ENCODE measurements around the gene NAIF1. TPM values are rescaled to one million over a fixed set of nuclear protein-coding genes. Genes with fewer than 3 reads are reported as not detected.

The NAIF1 gene
- polyA plus RNA-seq, 1 of the 3 experiments (the other 2 are of a cell fraction), result 14.8 TPM

GRCh38 chr9:128109050-128109709 lies 42.1 kb upstream of the NAIF1 start:
- 85% methylated on average over 18 of the region's 20 CpGs for WGBS (ENCODE audit: low lambda C conversion rate)
- Histone ChIP-seq H3K9me2 (no peaks in the 10 kb centered on the region), H3K36me3 (replicated peaks in 1 of 2; ENCODE audit: control insufficient read depth in 1 of 2, insufficient read depth in 2 of 2, low read length in 1 of 2) (peaks cover 21 to 34% of the 10 kb centered on the region in 2 experiments), H3K4me2 (no peak overlapping the region), H3K27me3 (ENCODE audit: insufficient read depth) (no peaks in the 10 kb centered on the region), H3F3A (replicated peaks; ENCODE audit: insufficient read depth) (peaks cover 8% of the 10 kb centered on the region), H3K79me2 (ENCODE audit: insufficient read depth) (peaks cover 4% of the 10 kb centered on the region; the same call in 1 of the 2 replicates), H2AFZ (ENCODE audit: low read depth) (no peak overlapping the region), H3K4me3 (ENCODE audit: low read depth in 2 of 2, low read length in 1 of 2) (no peak overlapping the region), H3K9ac (no peak overlapping the region), H3K9me3 (no peaks in the 10 kb centered on the region), H3K27ac (ENCODE audit: low read depth in 2 of 2, low read length in 1 of 2) (no peak overlapping the region), H3K4me1 (ENCODE audit: control insufficient read depth in 1 of 2, insufficient read depth in 2 of 2, low read depth in 1 of 2, low read length in 1 of 2) (peaks cover 0 to 3% of the 10 kb centered on the region in 2 experiments; a peak in 1 of 4 replicates), H4K20me1 (ENCODE audit: insufficient read depth) (no peaks in the 10 kb centered on the region)
- DNase-seq, result peak; percentile 24
- TF ChIP-seq, protein P1, sequence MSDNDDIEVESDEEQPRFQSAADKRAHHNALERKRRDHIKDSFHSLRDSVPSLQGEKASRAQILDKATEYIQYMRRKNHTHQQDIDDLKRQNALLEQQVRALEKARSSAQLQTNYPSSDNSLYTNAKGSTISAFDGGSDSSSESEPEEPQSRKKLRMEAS (IDR thresholded peaks at IDR 0.05; ENCODE audit: low read depth), result no peak
- TF ChIP-seq MEF2A (IDR thresholded peaks at IDR 0.05; ENCODE audit: borderline replicate concordance, low read depth) (no peak), SMC3 (IDR thresholded peaks at IDR 0.05; ENCODE audit: low read depth, low read length) (no peak), FOXM1 (IDR thresholded peaks at IDR 0.05; ENCODE audit: low read depth) (no peak), GATA2 (CRISPR knock-in tag; IDR thresholded peaks at IDR 0.05) (no peak), EP300 (IDR thresholded peaks at IDR 0.05; ENCODE audit: borderline replicate concordance in 1 of 2, low read depth in 1 of 2, low read length in 1 of 2) (no peak)
- TF ChIP-seq, protein P2, sequence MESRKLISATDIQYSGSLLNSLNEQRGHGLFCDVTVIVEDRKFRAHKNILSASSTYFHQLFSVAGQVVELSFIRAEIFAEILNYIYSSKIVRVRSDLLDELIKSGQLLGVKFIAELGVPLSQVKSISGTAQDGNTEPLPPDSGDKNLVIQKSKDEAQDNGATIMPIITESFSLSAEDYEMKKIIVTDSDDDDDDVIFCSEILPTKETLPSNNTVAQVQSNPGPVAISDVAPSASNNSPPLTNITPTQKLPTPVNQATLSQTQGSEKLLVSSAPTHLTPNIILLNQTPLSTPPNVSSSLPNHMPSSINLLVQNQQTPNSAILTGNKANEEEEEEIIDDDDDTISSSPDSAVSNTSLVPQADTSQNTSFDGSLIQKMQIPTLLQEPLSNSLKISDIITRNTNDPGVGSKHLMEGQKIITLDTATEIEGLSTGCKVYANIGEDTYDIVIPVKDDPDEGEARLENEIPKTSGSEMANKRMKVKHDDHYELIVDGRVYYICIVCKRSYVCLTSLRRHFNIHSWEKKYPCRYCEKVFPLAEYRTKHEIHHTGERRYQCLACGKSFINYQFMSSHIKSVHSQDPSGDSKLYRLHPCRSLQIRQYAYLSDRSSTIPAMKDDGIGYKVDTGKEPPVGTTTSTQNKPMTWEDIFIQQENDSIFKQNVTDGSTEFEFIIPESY (IDR thresholded peaks at IDR 0.05; ENCODE audit: borderline replicate concordance, low read depth), result no peak
- TF ChIP-seq, protein P3, sequence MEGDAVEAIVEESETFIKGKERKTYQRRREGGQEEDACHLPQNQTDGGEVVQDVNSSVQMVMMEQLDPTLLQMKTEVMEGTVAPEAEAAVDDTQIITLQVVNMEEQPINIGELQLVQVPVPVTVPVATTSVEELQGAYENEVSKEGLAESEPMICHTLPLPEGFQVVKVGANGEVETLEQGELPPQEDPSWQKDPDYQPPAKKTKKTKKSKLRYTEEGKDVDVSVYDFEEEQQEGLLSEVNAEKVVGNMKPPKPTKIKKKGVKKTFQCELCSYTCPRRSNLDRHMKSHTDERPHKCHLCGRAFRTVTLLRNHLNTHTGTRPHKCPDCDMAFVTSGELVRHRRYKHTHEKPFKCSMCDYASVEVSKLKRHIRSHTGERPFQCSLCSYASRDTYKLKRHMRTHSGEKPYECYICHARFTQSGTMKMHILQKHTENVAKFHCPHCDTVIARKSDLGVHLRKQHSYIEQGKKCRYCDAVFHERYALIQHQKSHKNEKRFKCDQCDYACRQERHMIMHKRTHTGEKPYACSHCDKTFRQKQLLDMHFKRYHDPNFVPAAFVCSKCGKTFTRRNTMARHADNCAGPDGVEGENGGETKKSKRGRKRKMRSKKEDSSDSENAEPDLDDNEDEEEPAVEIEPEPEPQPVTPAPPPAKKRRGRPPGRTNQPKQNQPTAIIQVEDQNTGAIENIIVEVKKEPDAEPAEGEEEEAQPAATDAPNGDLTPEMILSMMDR (IDR thresholded peaks at IDR 0.05), result no peak
- ChIA-PET CTCF (interaction anchor here (1.0 to 18.8 kb wide), 5 partner anchors 6 to 165 kb away, joined by 3 to 246 read pairs (median 5); no protein-coding TSS in a partner anchor), POLR2A (interaction anchor here (0.6 kb wide), 1 partner anchor 49 kb away, joined by 3 read pairs; no protein-coding TSS in a partner anchor)

DNA sequence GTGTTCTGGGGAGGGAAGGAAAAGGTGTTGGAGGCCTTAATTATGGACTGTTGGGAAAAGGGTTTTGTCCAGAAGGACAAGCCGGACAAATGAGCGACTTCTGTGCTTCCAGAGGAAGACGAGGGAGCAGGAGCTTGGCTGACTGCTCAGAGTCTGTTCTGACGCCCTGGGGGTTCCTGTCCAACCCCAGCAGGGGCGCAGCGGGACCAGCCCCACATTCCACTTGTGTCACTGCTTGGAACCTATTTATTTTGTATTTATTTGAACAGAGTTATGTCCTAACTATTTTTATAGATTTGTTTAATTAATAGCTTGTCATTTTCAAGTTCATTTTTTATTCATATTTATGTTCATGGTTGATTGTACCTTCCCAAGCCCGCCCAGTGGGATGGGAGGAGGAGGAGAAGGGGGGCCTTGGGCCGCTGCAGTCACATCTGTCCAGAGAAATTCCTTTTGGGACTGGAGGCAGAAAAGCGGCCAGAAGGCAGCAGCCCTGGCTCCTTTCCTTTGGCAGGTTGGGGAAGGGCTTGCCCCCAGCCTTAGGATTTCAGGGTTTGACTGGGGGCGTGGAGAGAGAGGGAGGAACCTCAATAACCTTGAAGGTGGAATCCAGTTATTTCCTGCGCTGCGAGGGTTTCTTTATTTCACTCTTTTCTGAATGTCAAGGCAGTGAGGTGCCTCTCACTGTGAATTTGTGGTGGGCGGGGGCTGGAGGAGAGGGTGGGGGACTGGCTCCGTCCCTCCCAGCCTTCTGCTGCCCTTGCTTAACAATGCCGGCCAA lies 41.3 kb upstream of the NAIF1 start:
- peaks cover 0 to 6% of the 10 kb centered on the region in 2 experiments; a peak in 1 of 4 replicates for H3K4me1 ChIP-seq (ENCODE audit: control insufficient read depth in 1 of 2, insufficient read depth in 2 of 2, low read depth in 1 of 2, low read length in 1 of 2)
- no peaks in the 10 kb centered on the region for H3K9me3 ChIP-seq
- H3F3A ChIP-seq (replicated peaks; ENCODE audit: insufficient read depth), result peaks cover 8% of the 10 kb centered on the region
- no peaks in the 10 kb centered on the region for H3K9me2 ChIP-seq
- H4K20me1 ChIP-seq (ENCODE audit: insufficient read depth), result no peaks in the 10 kb centered on the region
- 94% methylated on average over 15 of the region's 15 CpGs for WGBS (ENCODE audit: low lambda C conversion rate)
- no peak overlapping the region for H3K4me3 ChIP-seq (ENCODE audit: low read depth in 2 of 2, low read length in 1 of 2)
- H3K27me3 ChIP-seq (ENCODE audit: insufficient read depth), result no peaks in the 10 kb centered on the region
- TF ChIP-seq RAD21 (IDR thresholded peaks at IDR 0.05; ENCODE audit: low read length) (no peak), TCF12 (IDR thresholded peaks at IDR 0.05) (no peak), GABPA (IDR thresholded peaks at IDR 0.05; ENCODE audit: low read depth) (no peak), YY1 (IDR thresholded peaks at IDR 0.05; ENCODE audit: low read depth) (no peak), RXRA (IDR thresholded peaks at IDR 0.05; ENCODE audit: borderline replicate concordance, low read depth) (no peak), JUND (IDR thresholded peaks at IDR 0.05) (no peak), POLR2AphosphoS5 (IDR thresholded peaks at IDR 0.05; ENCODE audit: low read depth, low read length) (no peak), MXI1 (IDR thresholded peaks at IDR 0.05; ENCODE audit: low read depth, low read length) (no peak), ELF1 (IDR thresholded peaks at IDR 0.05) (no peak), CHD2 (IDR thresholded peaks at IDR 0.05; ENCODE audit: low read length, partially characterized antibody) (no peak), NFIC (IDR thresholded peaks at IDR 0.05; ENCODE audit: borderline replicate concordance) (no peak), USF1 (IDR thresholded peaks at IDR 0.05; ENCODE audit: borderline replicate concordance, low read depth) (no peak), USF2 (IDR thresholded peaks at IDR 0.05; ENCODE audit: borderline replicate concordance, low read depth, low read length) (no peak)
- H3K27ac ChIP-seq (ENCODE audit: low read depth in 2 of 2, low read length in 1 of 2), result no peak overlapping the region
- ChIA-PET CTCF (interaction anchor here (1.0 to 18.8 kb wide), 3 partner anchors 7 to 153 kb away, joined by 3 to 246 read pairs (median 3); no protein-coding TSS in a partner anchor), POLR2A (interaction anchor here (0.6 to 1.7 kb wide), 3 partner anchors 14 to 50 kb away, joined by 3 to 5 read pairs (median 3); no protein-coding TSS in a partner anchor)
- peak; percentile 19 for DNase-seq
- no peak overlapping the region for H3K9ac ChIP-seq
- peaks cover 4% of the 10 kb centered on the region; the same call in 1 of the 2 replicates for H3K79me2 ChIP-seq (ENCODE audit: insufficient read depth)
- no peak overlapping the region for H2AFZ ChIP-seq (ENCODE audit: low read depth)
- H3K36me3 ChIP-seq (replicated peaks in 1 of 2; ENCODE audit: control insufficient read depth in 1 of 2, insufficient read depth in 2 of 2, low read length in 1 of 2), result peaks cover 21 to 41% of the 10 kb centered on the region in 2 experiments
- H3K4me2 ChIP-seq, result no peak overlapping the region

All from SK-N-SH (cell line).